HFF-Myc (cell line): ENCODE measurements around the gene VSTM2L.

Source experiments
- DNase-seq: peaks from one replicate; pipeline ENCODE4 v3.0.0-alpha.2; 2011; ENCODE audit warnings: low read depth; ENCODE audit errors: extremely low read depth
- H3K4me3 ChIP-seq: replicated peaks from 2 replicates; pipeline ENCODE4 v1.5.1; 2011; ENCODE audit warnings: low read depth, mild to moderate bottlenecking, control low read depth, low read length
- CTCF ChIP-seq: IDR thresholded peaks from 2 replicates; pipeline ENCODE4 v1.5.1; 2012; ENCODE audit warnings: mild to moderate bottlenecking, low read depth, low read length, control low read depth; ENCODE audit errors: missing control alignments

Gene VSTM2L

DNA sequence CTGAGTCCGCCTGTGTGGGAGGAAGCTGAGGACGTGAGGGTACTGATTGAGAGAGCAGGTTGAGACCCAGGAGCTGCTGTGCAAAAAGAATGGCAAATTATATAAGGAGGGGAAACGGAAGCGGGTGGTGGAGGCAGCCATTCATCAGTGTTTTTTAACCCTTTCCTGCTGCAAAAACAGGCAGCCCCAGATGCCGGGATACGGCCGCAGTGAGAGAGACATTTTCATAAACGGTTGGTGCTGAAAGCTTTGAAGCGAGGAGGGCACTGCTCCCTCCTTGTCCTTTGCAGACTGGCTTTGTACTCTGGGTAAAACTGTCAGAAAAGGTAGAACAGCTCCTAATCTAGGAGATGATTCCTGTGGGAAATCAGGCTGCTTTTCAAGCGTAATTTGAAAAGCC lies 74.0 kb downstream of the VSTM2L start:
- no peak overlapping the region for H3K4me3 ChIP-seq
- no peak for DNase-seq
- no peak for TF ChIP-seq CTCF

DNA sequence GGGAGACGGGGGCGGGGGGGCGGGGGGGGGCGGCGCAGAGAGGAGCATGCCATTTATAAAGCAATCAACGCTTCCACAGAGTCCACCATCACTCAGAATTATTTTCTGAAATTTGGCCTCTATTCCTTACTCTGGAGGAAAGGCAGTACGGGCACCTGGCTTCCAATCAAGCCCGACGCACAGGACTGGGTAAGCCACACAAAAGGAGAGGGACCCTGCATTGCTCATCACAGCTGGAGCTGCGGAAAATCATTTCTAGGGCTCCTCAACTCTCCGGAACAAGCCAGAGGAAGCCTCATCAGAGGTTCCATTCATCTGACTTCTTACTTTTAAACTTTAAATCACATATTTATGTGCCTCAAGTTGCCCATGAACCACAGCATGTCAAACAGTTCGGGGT lies 74.4 kb downstream of the VSTM2L start:
- H3K4me3 ChIP-seq, result no peak overlapping the region
- no peak for DNase-seq
- TF ChIP-seq CTCF, result no peak

GRCh38 chr20:37977786-37978185 lies 74.9 kb downstream of the VSTM2L start:
- no peak for TF ChIP-seq CTCF
- no peak overlapping the region for H3K4me3 ChIP-seq
- no peak for DNase-seq

- DNase-seq, result no peak
- no peak overlapping the region for H3K4me3 ChIP-seq
- TF ChIP-seq CTCF, result no peak
Observed at GRCh38 chr20:37979021-37979985, 76.4 kb downstream of the VSTM2L start.

GRCh38 chr20:37980383-37980782 lies 77.5 kb downstream of the VSTM2L start:
- H3K4me3 ChIP-seq, result no peak overlapping the region
- DNase-seq, result no peak
- no peak for TF ChIP-seq CTCF

DNA sequence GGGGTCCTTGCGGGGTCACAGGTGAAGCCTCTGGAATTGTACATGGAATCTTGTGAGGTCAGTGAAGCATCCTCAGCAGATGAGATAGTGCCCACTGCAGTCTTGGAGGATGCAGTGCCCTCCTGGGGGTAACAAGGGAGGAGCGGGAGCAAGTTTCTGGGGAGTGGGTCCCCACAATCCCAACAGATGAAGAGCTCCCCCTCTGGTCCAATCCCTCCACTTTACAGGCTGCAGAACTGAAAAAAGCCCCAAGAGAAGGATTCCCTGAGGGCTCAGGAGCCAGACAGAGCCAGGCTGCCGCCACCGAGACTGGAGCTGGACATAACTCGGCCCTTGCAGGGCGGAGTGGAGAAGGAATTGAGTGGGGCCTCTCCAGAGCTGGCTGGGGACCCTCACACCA lies 77.9 kb downstream of the VSTM2L start:
- no peak for DNase-seq
- H3K4me3 ChIP-seq, result no peak overlapping the region
- no peak for TF ChIP-seq CTCF
